CD14-positive monocyte (primary cell): ENCODE results near the gene NSMF. TPM values are rescaled to one million over a fixed set of nuclear protein-coding genes. Genes with fewer than 3 reads are reported as not detected.

Source experiments
- DNase-seq, 3 donors: peaks; one replicate each; pipeline ENCODE4 v3.0.0-alpha.2; 2011 to 2022
- H2AFZ ChIP-seq: 2 replicates; pipeline ENCODE4 v1.6.0; 2012; ENCODE audit warnings: mild to moderate bottlenecking, low read depth, low read length, inconsistent platforms; ENCODE audit not compliant: insufficient read depth, poor library complexity, severe bottlenecking
- H3K27ac ChIP-seq, 2 donors: 1 replicate in 1 of 2; 2 replicates in 1 of 2; pipeline ENCODE4 v1.5.1; 2012 to 2013; ENCODE audit warnings: low read length in 2 of 2, control low read depth in 1 of 2, inconsistent platforms in 1 of 2, low read depth in 1 of 2, mild to moderate bottlenecking in 1 of 2
- H3K27me3 ChIP-seq, 2 donors: one replicate each; pipeline versions ENCODE4 v1.6.0 to v1.6.1; 2011 to 2013; ENCODE audit warnings: low read length in 2 of 2; ENCODE audit not compliant: control insufficient read depth in 2 of 2, insufficient read depth in 2 of 2
- H3K36me3 ChIP-seq, 2 donors: replicated peaks in 1 of 2; 1 replicate in 1 of 2; 2 replicates in 1 of 2; pipeline versions ENCODE4 v1.5.1 to v1.6.1; 2012 to 2013; ENCODE audit warnings: low read length in 2 of 2, control low read depth in 1 of 2, inconsistent platforms in 1 of 2, mild to moderate bottlenecking in 1 of 2; ENCODE audit not compliant: insufficient read depth in 2 of 2, control insufficient read depth in 1 of 2
- H3K4me1 ChIP-seq, 2 donors: 1 replicate in 1 of 2; 2 replicates in 1 of 2; pipeline versions ENCODE4 v1.5.1 to v1.6.1; 2012 to 2013; ENCODE audit warnings: low read length in 2 of 2, control low read depth in 1 of 2, inconsistent platforms in 1 of 2, mild to moderate bottlenecking in 1 of 2, moderate library complexity in 1 of 2; ENCODE audit not compliant: insufficient read depth in 2 of 2, control insufficient read depth in 1 of 2
- H3K4me2 ChIP-seq: replicated peaks from 2 replicates; pipeline ENCODE3; 2012; ENCODE audit warnings: low read length, moderate library complexity, mild to moderate bottlenecking; ENCODE audit not compliant: poor library complexity, severe bottlenecking; ENCODE audit errors: extremely low read depth
- H3K4me3 ChIP-seq, 3 experiments: fragments of 200-600 bp in 1 of 3; sonication (generic) in 1 of 3; replicated peaks in 1 of 3; 1 replicate in 2 of 3; 2 replicates in 1 of 3; pipeline ENCODE4 v1.5.1; 2011 to 2013; ENCODE audit warnings: low read length in 3 of 3, mild to moderate bottlenecking in 3 of 3, control low read depth in 2 of 3, low read depth in 2 of 3, inconsistent platforms in 1 of 3, moderate library complexity in 1 of 3
- H3K79me2 ChIP-seq: 2 replicates; pipeline ENCODE4 v1.6.0; 2012; ENCODE audit warnings: mild to moderate bottlenecking, control low read depth, inconsistent platforms, low read length, moderate library complexity; ENCODE audit not compliant: insufficient read depth
- H3K9ac ChIP-seq: 2 replicates; pipeline ENCODE4 v1.6.0; 2017; ENCODE audit warnings: low read length, mild to moderate bottlenecking; ENCODE audit not compliant: insufficient read depth, poor library complexity, severe bottlenecking
- H3K9me3 ChIP-seq, 2 donors: replicated peaks in 1 of 2; 1 replicate in 1 of 2; 2 replicates in 1 of 2; pipeline versions ENCODE4 v1.5.1 to v1.6.1; 2012 to 2013; ENCODE audit warnings: low read length in 2 of 2, control low read depth in 1 of 2; ENCODE audit not compliant: control insufficient read depth in 1 of 2, insufficient read depth in 1 of 2
- H4K20me1 ChIP-seq: 2 replicates; pipeline ENCODE4 v1.6.0; 2012; ENCODE audit warnings: mild to moderate bottlenecking, low read length, control low read depth, moderate library complexity; ENCODE audit not compliant: insufficient read depth
- H3K27ac Mint-ChIP-seq, 7 donors: one replicate each; pipeline ENCODE4 v1.8.0; 2020; ENCODE audit warnings: mild to moderate bottlenecking in 7 of 7, mixed read lengths in 7 of 7, moderate library complexity in 6 of 7, inconsistent platforms in 2 of 7
- H3K27me3 Mint-ChIP-seq, 3 donors: one replicate each; pipeline ENCODE4 v1.8.0; 2021 to 2022; ENCODE audit warnings: low read depth in 3 of 3, mild to moderate bottlenecking in 3 of 3, mixed read lengths in 3 of 3, moderate library complexity in 3 of 3, inconsistent platforms in 1 of 3
- H3K36me3 Mint-ChIP-seq, 2 donors: one replicate each; pipeline ENCODE4 v1.8.0; 2020; ENCODE audit warnings: mixed read lengths in 2 of 2, inconsistent platforms in 1 of 2, mild to moderate bottlenecking in 1 of 2
- H3K4me1 Mint-ChIP-seq: one replicate; pipeline ENCODE4 v1.8.0; 2020; ENCODE audit warnings: mild to moderate bottlenecking, mixed read lengths
- H3K4me3 Mint-ChIP-seq, 2 donors: one replicate each; pipeline ENCODE4 v1.8.0; 2020; ENCODE audit warnings: mild to moderate bottlenecking in 2 of 2, mixed read lengths in 2 of 2, moderate library complexity in 1 of 2
- H3K9me3 Mint-ChIP-seq, 7 donors: one replicate each; pipeline ENCODE4 v1.8.0; 2020 to 2022; ENCODE audit warnings: mixed read lengths in 7 of 7, mild to moderate bottlenecking in 6 of 7, moderate library complexity in 6 of 7, inconsistent platforms in 2 of 7
- WGBS: methylation state at CpG from one replicate; pipeline ENCODE4 v1.1.5; 2013; ENCODE audit warnings: missing lambda C conversion rate; ENCODE audit not compliant: insufficient coverage; 5-methylcytosine and 5-hydroxymethylcytosine counted together
- intact Hi-C, 2 donors: fragments of 100-400 bp; cut with micrococcal nuclease; formaldehyde crosslinking; loops; one replicate each; pipeline versions ENCODE4 v1.15.0 to v1.15.1; 2023
- polyA plus RNA-seq, 3 donors: library from polyadenylated mRNA; depleted of rRNA in 1 of 3; unstranded in 2 of 3; stranded (reverse) in 1 of 3; fragments of 300-500 nt in 2 of 3; fragments of >200 nt in 1 of 3; fragmentation: Illumina TruSeq in 2 of 3; gene quantifications; 1 replicate in 2 of 3; 2 replicates in 1 of 3; pipeline ENCODE4 v1.2.3, GENCODE V29; 2012 to 2021
- TF ChIP-seq, protein P1 (sequence below): fragments of 200-600 bp; IDR thresholded peaks from one replicate; pipeline ENCODE4 v1.8.0; 2022; ENCODE audit warnings: antibody characterized with exemption, mild to moderate bottlenecking

The NSMF gene
- polyA plus RNA-seq, 3 donors, result 4.6 to 68.4 (median 5.3) TPM

DNA sequence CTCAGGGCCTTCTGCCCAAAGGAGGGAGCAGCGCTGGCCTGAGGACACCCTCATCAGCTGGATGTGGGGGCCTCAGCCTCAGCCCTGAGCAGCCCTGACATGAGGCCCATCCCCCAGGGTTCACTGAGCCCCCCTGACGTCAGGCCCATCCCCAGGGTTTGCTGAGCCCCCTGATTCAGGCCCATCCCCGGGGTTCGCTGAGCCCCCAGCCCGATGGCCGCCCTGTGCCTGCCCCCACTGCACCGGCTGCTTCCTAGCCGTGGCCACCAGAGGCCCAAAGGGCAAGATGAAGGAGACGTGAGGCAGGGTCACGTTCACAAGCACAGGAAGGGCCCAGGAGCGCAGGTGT is 19.5 kb upstream of the NSMF start:
- intact Hi-C loops, result no loop called here
- Histone ChIP-seq H3K4me2 (no peak overlapping the region), H4K20me1 (no peaks in the 10 kb centered on the region), H3K9ac (no peak overlapping the region), H3K79me2 (no peaks in the 10 kb centered on the region), H2AFZ (no peak overlapping the region), H3K9me3 (peaks cover 23 to 30% of the 10 kb centered on the region in 2 donors), H3K4me3 (no peak overlapping the region), H3K27me3 (no peaks in the 10 kb centered on the region), H3K27ac (no peak overlapping the region), H3K36me3 (no peaks in the 10 kb centered on the region), H3K4me1 (peaks cover 11 to 14% of the 10 kb centered on the region in 2 donors)
- H3K36me3 Mint-ChIP-seq, result no peaks in the 10 kb centered on the region
- 93% methylated on average over 11 of the region's 11 CpGs for WGBS
- H3K27me3 Mint-ChIP-seq, result peaks cover 4 to 7% (median 4%) of the 10 kb centered on the region in 3 donors
- peaks cover 14% of the 10 kb centered on the region for H3K4me1 Mint-ChIP-seq
- DNase-seq, result no peak
- TF ChIP-seq, protein P1, sequence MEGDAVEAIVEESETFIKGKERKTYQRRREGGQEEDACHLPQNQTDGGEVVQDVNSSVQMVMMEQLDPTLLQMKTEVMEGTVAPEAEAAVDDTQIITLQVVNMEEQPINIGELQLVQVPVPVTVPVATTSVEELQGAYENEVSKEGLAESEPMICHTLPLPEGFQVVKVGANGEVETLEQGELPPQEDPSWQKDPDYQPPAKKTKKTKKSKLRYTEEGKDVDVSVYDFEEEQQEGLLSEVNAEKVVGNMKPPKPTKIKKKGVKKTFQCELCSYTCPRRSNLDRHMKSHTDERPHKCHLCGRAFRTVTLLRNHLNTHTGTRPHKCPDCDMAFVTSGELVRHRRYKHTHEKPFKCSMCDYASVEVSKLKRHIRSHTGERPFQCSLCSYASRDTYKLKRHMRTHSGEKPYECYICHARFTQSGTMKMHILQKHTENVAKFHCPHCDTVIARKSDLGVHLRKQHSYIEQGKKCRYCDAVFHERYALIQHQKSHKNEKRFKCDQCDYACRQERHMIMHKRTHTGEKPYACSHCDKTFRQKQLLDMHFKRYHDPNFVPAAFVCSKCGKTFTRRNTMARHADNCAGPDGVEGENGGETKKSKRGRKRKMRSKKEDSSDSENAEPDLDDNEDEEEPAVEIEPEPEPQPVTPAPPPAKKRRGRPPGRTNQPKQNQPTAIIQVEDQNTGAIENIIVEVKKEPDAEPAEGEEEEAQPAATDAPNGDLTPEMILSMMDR, result no peak
- no peak overlapping the region for H3K4me3 Mint-ChIP-seq
- no peak overlapping the region for H3K27ac Mint-ChIP-seq
- peaks cover 17 to 35% (median 28%) of the 10 kb centered on the region in 7 donors for H3K9me3 Mint-ChIP-seq

DNA sequence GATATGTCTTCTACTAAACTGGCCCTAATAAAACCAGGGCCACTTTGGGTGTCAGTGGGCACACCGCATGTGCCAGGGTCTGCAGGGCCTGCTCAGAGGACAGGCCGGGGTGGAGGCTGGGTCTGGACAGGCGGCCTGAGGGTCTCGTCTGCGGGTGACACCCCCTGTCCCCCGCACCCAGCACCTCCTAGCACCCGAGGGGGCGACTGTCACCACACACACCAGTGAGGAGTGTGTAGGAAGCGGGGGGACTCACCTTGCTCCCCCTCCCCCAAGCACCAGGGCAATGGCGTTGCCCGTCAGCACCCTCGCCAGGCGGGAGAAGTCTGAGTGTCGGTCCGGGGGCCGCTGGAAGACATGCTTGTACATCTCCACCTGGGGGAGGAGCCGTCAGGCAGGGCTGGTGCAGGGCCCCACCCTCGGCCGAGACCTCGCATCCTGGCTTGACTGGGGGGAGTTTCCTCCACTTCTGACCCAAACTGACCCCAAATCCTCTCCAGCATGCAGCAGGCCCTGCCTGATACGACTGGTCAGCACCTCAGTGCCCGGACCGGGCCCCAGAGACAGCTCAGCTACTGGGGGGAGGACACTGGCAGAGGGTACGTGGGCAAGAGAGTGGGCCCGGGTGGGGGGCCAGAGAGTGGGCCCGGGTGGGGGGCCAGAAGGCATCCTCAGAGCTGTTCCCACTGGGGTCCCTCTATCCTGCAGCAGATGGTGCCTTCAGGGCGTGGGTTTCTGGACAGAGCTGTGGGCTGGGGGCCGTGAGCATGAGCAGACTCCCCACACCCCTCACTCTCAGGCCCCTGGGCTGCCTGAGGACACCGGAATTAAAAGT is 18.9 kb upstream of the NSMF start:
- Histone ChIP-seq H3K79me2 (no peaks in the 10 kb centered on the region), H3K4me3 (no peak overlapping the region), H2AFZ (no peak overlapping the region), H3K36me3 (no peaks in the 10 kb centered on the region), H3K4me1 (peaks cover 11 to 14% of the 10 kb centered on the region in 2 donors), H3K9me3 (peaks cover 29 to 33% of the 10 kb centered on the region in 2 donors), H3K27me3 (no peaks in the 10 kb centered on the region), H3K4me2 (no peak overlapping the region), H3K27ac (no peak overlapping the region), H4K20me1 (no peaks in the 10 kb centered on the region), H3K9ac (no peak overlapping the region)
- DNase-seq, result no peak
- TF ChIP-seq, protein P1, result no peak
- H3K36me3 Mint-ChIP-seq, result no peaks in the 10 kb centered on the region
- H3K27ac Mint-ChIP-seq, result no peak overlapping the region
- intact Hi-C loops, result no loop called here
- peaks cover 20 to 40% (median 32%) of the 10 kb centered on the region in 7 donors for H3K9me3 Mint-ChIP-seq
- H3K4me1 Mint-ChIP-seq, result peaks cover 14% of the 10 kb centered on the region
- H3K27me3 Mint-ChIP-seq, result peaks cover 4 to 8% (median 5%) of the 10 kb centered on the region in 3 donors
- H3K4me3 Mint-ChIP-seq, result no peak overlapping the region
- 96% methylated on average over 11 of the region's 29 CpGs for WGBS
